Body of pancreas (tissue), 4 donors: ENCODE measurements around the gene ACTL8. TPM values are rescaled to one million over a fixed set of nuclear protein-coding genes. Genes with fewer than 3 reads are reported as not detected.

Source experiments
- ATAC-seq: fragments of 150-250 bp; one replicate; pipeline ENCODE4 v1.9.1; 2016
- DNase-seq, 4 donors: peaks; one replicate each; pipeline ENCODE4 v3.0.0-alpha.2; 2019
- H3K27ac ChIP-seq, 4 donors: fragments of 200-600 bp; sonication (generic); 1 replicate in 3 of 4; 2 replicates in 1 of 4; pipeline versions ENCODE4 v1.5.1 to v1.6.1; 2016 to 2019; ENCODE audit warnings: mild to moderate bottlenecking in 1 of 4, mixed read lengths in 1 of 4, moderate library complexity in 1 of 4
- H3K27me3 ChIP-seq, 2 donors: fragments of 200-600 bp; sonication (generic); one replicate each; pipeline ENCODE4 v1.6.0; 2016; ENCODE audit warnings: mild to moderate bottlenecking in 1 of 2
- H3K36me3 ChIP-seq, 2 donors: fragments of 200-600 bp; sonication (generic); replicated peaks in 1 of 2; 2 replicates each; pipeline ENCODE4 v1.5.1; 2016; ENCODE audit warnings: low read depth in 2 of 2; ENCODE audit not compliant: insufficient read depth in 1 of 2
- H3K4me1 ChIP-seq: fragments of 200-600 bp; sonication (generic); one replicate; pipeline ENCODE4 v1.6.0; 2016
- H3K4me3 ChIP-seq, 2 donors: fragments of 200-600 bp; sonication (generic); 1 replicate in 1 of 2; 2 replicates in 1 of 2; pipeline ENCODE4 v1.5.1; 2016 to 2019
- H3K9me3 ChIP-seq, 3 donors: fragments of 200-600 bp; sonication (generic); 1 replicate in 2 of 3; 2 replicates in 1 of 3; pipeline ENCODE4 v1.5.1; 2016
- POLR2A ChIP-seq, 3 donors: fragments of 450-650 bp; IDR thresholded peaks; one replicate each; pipeline ENCODE4 v1.6.1; 2016; ENCODE audit warnings: antibody characterized with exemption in 3 of 3, mild to moderate bottlenecking in 2 of 3
- WGBS, 2 donors: methylation state at CpG; one replicate each; pipeline ENCODE4 v1.1.5; 2017; 5-methylcytosine and 5-hydroxymethylcytosine counted together
- intact Hi-C: fragments of 100-400 bp; cut with DNase I; formaldehyde crosslinking; loops from one replicate; pipeline ENCODE4 v1.15.1; 2023
- total RNA-seq, 2 donors: library from RNA; depleted of rRNA; stranded (reverse); fragments of >200 nt; gene quantifications; one replicate each; pipeline ENCODE4 v1.1.0, GENCODE V29; 2016
- TF ChIP-seq, protein P1 (sequence below), 7 experiments: fragments of 450-650 bp in 4 of 7; fragments of 200-600 bp in 3 of 7; sonication (generic) in 3 of 7; IDR thresholded peaks; one replicate each; pipeline ENCODE4 v1.5.1; 2016 to 2019; ENCODE audit warnings: antibody characterized with exemption in 7 of 7

The ACTL8 gene
- total RNA-seq, 2 donors from 2014 or later, result not detected

DNA sequence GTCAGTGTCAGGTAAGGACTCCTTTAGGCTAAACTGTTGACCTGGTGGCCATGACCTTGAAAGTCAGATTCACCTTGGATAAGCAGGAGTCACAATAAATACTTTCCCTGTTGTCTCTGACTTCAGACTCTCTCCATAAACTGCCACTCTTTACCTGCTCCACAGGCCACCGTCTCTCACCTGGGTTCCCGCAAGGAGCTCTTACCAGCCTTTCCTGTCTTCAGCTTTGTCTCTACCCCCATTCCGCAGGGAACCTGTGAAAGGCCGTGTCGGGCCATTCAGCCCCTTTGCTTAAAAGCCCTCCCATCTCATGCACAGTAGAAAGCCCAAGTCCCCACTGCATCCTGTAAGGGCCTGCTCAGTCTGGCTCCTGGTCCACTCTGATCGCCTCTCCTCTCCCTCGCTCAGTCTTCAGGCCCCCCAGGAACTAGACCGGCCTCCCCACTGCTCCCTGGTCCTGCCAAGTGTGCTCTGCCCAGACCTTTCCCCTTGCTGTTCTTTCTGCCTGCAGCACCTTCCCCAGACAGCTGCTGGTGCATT, 79.5 kb downstream of the ACTL8 start:
- intact Hi-C loops, result no loop called here
- TF ChIP-seq, protein P1, sequence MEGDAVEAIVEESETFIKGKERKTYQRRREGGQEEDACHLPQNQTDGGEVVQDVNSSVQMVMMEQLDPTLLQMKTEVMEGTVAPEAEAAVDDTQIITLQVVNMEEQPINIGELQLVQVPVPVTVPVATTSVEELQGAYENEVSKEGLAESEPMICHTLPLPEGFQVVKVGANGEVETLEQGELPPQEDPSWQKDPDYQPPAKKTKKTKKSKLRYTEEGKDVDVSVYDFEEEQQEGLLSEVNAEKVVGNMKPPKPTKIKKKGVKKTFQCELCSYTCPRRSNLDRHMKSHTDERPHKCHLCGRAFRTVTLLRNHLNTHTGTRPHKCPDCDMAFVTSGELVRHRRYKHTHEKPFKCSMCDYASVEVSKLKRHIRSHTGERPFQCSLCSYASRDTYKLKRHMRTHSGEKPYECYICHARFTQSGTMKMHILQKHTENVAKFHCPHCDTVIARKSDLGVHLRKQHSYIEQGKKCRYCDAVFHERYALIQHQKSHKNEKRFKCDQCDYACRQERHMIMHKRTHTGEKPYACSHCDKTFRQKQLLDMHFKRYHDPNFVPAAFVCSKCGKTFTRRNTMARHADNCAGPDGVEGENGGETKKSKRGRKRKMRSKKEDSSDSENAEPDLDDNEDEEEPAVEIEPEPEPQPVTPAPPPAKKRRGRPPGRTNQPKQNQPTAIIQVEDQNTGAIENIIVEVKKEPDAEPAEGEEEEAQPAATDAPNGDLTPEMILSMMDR (IDR thresholded peaks at IDR 0.05), result no peak
- no peak for TF ChIP-seq POLR2A (IDR thresholded peaks at IDR 0.05)
- Histone ChIP-seq H3K4me1 (no peaks in the 10 kb centered on the region), H3K36me3 (no peaks in the 10 kb centered on the region), H3K4me3 (no peak overlapping the region), H3K9me3 (no peaks in the 10 kb centered on the region), H3K27ac (no peak overlapping the region), H3K27me3 (no peaks in the 10 kb centered on the region)
- DNase-seq, result no peak
- no peak for ATAC-seq
- 59 to 67% methylated on average over 8 of the region's 8 CpGs for WGBS, 2 donors

DNA sequence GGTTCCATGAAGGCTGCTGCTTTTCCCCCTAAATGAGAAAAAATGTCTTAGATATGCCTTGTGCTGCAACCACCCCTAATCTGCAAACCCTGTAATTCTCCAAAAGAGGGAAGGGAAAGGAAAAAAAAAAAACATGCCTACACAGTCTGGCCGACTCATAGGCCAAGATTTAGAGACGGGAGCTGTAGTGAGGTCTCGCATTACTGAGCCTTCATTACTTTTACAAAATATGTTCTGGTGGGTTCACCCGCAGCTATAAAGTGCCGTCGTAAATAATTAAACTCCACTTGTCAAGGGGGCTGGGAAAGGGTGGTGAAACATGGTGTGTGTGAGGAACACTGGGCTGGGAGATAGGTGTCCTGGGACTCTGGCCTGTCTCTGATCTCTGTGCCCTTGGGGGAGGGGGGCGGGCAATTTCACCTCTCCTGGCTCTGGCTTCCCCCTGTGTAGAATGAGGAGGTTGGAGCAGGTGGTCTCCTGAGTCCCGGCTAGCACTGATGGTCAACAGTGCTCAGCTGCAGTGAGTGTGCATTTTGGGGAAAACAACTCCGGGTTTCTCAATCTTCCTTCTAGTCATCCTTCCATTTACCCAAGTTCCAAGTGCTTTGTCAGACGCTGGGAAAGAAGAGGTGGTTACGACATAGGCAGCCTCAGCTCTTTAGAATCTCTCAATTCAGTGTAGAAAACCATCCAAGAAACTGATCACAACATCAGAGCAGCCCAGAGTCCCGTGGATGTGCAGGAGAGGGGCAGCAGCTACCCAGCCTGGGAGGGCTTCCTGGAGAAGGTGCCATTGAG, 82.3 kb downstream of the ACTL8 start:
- H3K4me3 ChIP-seq, result no peak overlapping the region
- no peaks in the 10 kb centered on the region for H3K27me3 ChIP-seq

DNA sequence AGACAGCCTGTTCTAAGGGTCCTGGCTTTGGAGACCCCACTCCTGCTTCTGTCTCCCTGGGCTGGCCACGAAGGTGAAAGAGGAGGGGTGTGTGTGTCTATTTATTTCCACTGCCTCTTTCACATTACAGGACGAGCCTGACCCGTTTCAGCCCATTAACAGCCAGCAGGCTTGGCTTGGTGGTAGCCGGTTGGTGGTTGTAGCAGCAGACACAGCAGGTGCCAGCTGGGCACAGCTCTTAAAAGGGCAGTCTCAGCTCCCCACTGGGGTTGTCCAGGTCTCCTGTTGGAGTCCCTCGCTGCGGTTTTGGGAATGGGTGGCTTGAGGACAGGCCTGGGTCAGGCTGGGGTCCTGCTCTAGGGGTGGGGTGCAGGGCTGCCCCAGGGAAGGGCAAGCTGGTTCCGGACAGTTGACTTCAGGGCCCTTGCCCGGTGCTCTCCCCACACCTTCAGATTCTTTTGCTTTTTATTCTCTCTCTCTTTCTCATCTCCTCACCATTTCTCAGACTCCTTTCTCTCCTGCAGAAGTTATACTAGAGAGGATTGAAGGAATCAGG, 84.6 kb downstream of the ACTL8 start:
- TF ChIP-seq, protein P1 (IDR thresholded peaks at IDR 0.05), result no peak
- no peak for TF ChIP-seq POLR2A (IDR thresholded peaks at IDR 0.05)

More for the DNA sequence above, 82.3 kb downstream of the ACTL8 start:
- no peak for ATAC-seq
- Histone ChIP-seq H3K27ac (no peak overlapping the region), H3K36me3 (no peaks in the 10 kb centered on the region), H3K4me1 (no peaks in the 10 kb centered on the region), H3K9me3 (no peaks in the 10 kb centered on the region)
- no peak for DNase-seq
- TF ChIP-seq, protein P1 (IDR thresholded peaks at IDR 0.05), result no peak
- no peak for TF ChIP-seq POLR2A (IDR thresholded peaks at IDR 0.05)
- intact Hi-C loops, result no loop called here
- WGBS, 2 donors, result 67 to 72% methylated on average over 11 to 12 of the region's 12 CpGs

DNA sequence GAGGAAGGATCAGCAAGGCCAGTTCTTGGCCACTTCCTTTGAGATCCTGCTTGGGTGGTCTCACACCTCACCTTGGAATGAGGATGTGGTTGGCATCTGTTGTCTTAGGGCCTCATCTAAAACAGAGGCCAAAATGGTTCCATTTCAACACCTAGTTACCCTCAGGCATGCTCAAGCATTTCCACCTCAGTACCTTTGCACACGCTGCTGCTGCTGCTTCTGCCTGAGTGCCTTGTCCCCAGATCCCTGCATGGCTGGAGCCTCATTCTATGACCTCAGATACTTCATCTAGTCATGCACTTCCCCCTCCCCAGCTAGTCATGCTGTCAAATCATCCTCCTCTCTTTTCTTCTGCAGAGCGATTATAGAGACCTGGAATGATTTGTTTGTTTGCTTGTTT, 86.8 kb downstream of the ACTL8 start:
- intact Hi-C loops, result no loop called here
- DNase-seq, result no peak
- no peaks in the 10 kb centered on the region for H3K9me3 ChIP-seq
- H3K36me3 ChIP-seq, result no peaks in the 10 kb centered on the region
- WGBS, 2 donors, result 43 to 52% methylated on average over 2 of the region's 2 CpGs
- no peaks in the 10 kb centered on the region for H3K27me3 ChIP-seq
- TF ChIP-seq, protein P1 (IDR thresholded peaks at IDR 0.05), result no peak
- TF ChIP-seq POLR2A (IDR thresholded peaks at IDR 0.05), result no peak
- H3K27ac ChIP-seq, result no peak overlapping the region
- H3K4me3 ChIP-seq, result no peak overlapping the region
- H3K4me1 ChIP-seq, result no peaks in the 10 kb centered on the region
- no peak for ATAC-seq

More for the DNA sequence above, 84.6 kb downstream of the ACTL8 start:
- no peaks in the 10 kb centered on the region for H3K27me3 ChIP-seq
- H3K4me3 ChIP-seq, result no peak overlapping the region
- DNase-seq (no peak), ATAC-seq (no peak)
- no peaks in the 10 kb centered on the region for H3K9me3 ChIP-seq
- intact Hi-C loops, result no loop called here
- WGBS, 2 donors, result 76% methylated on average over 8 of the region's 8 CpGs
- no peaks in the 10 kb centered on the region for H3K36me3 ChIP-seq
- H3K4me1 ChIP-seq, result no peaks in the 10 kb centered on the region
- no peak overlapping the region for H3K27ac ChIP-seq
